Astrocyte (in vitro differentiated cells and primary cell): Measurements from ENCODE around the gene GPBP1L1. TPM values are rescaled to one million over a fixed set of nuclear protein-coding genes. Genes with fewer than 3 reads are reported as not detected.
A peak's percentile ranks its signal among the peaks of the same experiment; 100 is the strongest.

Source experiments
- DNase-seq: peaks from one replicate; pipeline ENCODE4 v3.0.0-alpha.2; 2010; ENCODE audit warnings: low read depth
- FAIRE-seq: peaks from 2 replicates; lab custom pipeline; 2011; peaks lifted over from hg19 to GRCh38; lab: Jason Lieb, UNC
- H2AFZ ChIP-seq: 2 replicates; pipeline ENCODE4 v1.6.0; 2012; ENCODE audit warnings: low read depth, low read length, inconsistent platforms
- H3K27ac ChIP-seq: 2 replicates; pipeline ENCODE4 v1.5.1; 2011; ENCODE audit warnings: low read depth, low read length, inconsistent platforms
- H3K27me3 ChIP-seq: 2 replicates; pipeline ENCODE4 v1.6.0; 2011; ENCODE audit warnings: low read length, inconsistent platforms; ENCODE audit not compliant: insufficient read depth
- H3K36me3 ChIP-seq: 2 replicates; pipeline ENCODE4 v1.5.1; 2011; ENCODE audit warnings: low read length, inconsistent platforms; ENCODE audit not compliant: insufficient read depth
- H3K4me1 ChIP-seq: 2 replicates; pipeline ENCODE4 v1.5.1; 2011; ENCODE audit warnings: low read length, inconsistent platforms; ENCODE audit not compliant: insufficient read depth
- H3K4me2 ChIP-seq: 2 replicates; pipeline ENCODE4 v1.6.0; 2012; ENCODE audit warnings: low read length, inconsistent platforms
- H3K4me3 ChIP-seq: 2 replicates; pipeline ENCODE4 v1.5.1; 2011; ENCODE audit warnings: low read depth, mild to moderate bottlenecking, low read length, inconsistent platforms; ENCODE audit not compliant: insufficient read depth
- H3K79me2 ChIP-seq: 2 replicates; pipeline ENCODE4 v1.6.0; 2012; ENCODE audit warnings: mild to moderate bottlenecking, low read length, inconsistent platforms; ENCODE audit not compliant: insufficient read depth
- H3K9ac ChIP-seq: 2 replicates; pipeline ENCODE4 v1.6.0; 2012; ENCODE audit warnings: mild to moderate bottlenecking, low read length, inconsistent platforms
- H3K9me3 ChIP-seq: 2 replicates; pipeline ENCODE4 v1.5.1; 2012; ENCODE audit warnings: low read depth, mild to moderate bottlenecking, low read length, inconsistent platforms; ENCODE audit not compliant: insufficient read depth
- H4K20me1 ChIP-seq: 2 replicates; pipeline ENCODE4 v1.6.0; 2012; ENCODE audit warnings: low read length, inconsistent platforms; ENCODE audit not compliant: insufficient read depth
- H3K27ac Mint-ChIP-seq: one replicate; pipeline ENCODE4 v1.8.0; 2021; ENCODE audit warnings: mild to moderate bottlenecking, mixed read lengths; ENCODE audit not compliant: unreplicated experiment
- H3K27me3 Mint-ChIP-seq: one replicate; pipeline ENCODE4 v1.8.0; 2021; ENCODE audit warnings: low read depth, mixed read lengths; ENCODE audit not compliant: unreplicated experiment
- H3K36me3 Mint-ChIP-seq: one replicate; pipeline ENCODE4 v1.8.0; 2021; ENCODE audit warnings: low read depth, mixed read lengths; ENCODE audit not compliant: unreplicated experiment
- H3K4me1 Mint-ChIP-seq: one replicate; pipeline ENCODE4 v1.8.0; 2021; ENCODE audit warnings: low read depth, mixed read lengths; ENCODE audit not compliant: unreplicated experiment
- H3K4me3 Mint-ChIP-seq: one replicate; pipeline ENCODE4 v1.8.0; 2021; ENCODE audit warnings: mild to moderate bottlenecking, moderate library complexity, mixed read lengths; ENCODE audit not compliant: unreplicated experiment
- H3K9me3 Mint-ChIP-seq: one replicate; pipeline ENCODE4 v1.8.0; 2021; ENCODE audit warnings: mild to moderate bottlenecking, mixed read lengths; ENCODE audit not compliant: unreplicated experiment
- EZH2 ChIP-seq: IDR thresholded peaks from 2 replicates; pipeline ENCODE4 v1.6.1; 2012; ENCODE audit warnings: mild to moderate bottlenecking, low read length, inconsistent platforms; ENCODE audit not compliant: insufficient read depth
- total RNA-seq: library from RNA; stranded (reverse); gene quantifications from 2 replicates; pipeline ENCODE4 v1.2.1, GENCODE V29; 2021
- TF ChIP-seq, protein P1 (sequence below): IDR thresholded peaks from 2 replicates; pipeline ENCODE4 v1.5.1; 2011; ENCODE audit warnings: low read depth, mild to moderate bottlenecking, inconsistent platforms, low read length, moderate library complexity; ENCODE audit not compliant: insufficient read depth

The GPBP1L1 gene
- total RNA-seq, 1 donor from 2014 or later = 116 TPM

DNA sequence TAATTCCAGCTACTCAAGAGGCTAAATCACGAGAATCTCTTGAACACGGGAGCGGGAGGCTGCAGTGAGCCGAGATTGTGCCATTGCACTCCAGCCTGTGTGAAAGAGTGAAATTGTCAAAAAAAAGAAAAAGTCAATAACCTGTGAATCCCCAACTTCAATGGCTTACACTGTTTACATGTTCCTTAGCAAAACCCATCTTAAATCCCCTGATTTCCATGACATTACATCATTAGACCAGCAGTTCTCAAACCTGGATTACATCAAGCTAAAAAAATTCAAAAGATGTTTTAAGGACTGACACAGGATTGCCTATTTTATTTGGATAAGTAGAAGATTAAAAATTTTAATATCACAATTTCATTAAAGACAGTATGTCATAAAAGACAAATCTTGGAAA lies 12.4 kb downstream of the GPBP1L1 start:
- no peak overlapping the region for H3K27ac ChIP-seq
- peak overlapping the region; percentile 86 for H3K27ac Mint-ChIP-seq

DNA sequence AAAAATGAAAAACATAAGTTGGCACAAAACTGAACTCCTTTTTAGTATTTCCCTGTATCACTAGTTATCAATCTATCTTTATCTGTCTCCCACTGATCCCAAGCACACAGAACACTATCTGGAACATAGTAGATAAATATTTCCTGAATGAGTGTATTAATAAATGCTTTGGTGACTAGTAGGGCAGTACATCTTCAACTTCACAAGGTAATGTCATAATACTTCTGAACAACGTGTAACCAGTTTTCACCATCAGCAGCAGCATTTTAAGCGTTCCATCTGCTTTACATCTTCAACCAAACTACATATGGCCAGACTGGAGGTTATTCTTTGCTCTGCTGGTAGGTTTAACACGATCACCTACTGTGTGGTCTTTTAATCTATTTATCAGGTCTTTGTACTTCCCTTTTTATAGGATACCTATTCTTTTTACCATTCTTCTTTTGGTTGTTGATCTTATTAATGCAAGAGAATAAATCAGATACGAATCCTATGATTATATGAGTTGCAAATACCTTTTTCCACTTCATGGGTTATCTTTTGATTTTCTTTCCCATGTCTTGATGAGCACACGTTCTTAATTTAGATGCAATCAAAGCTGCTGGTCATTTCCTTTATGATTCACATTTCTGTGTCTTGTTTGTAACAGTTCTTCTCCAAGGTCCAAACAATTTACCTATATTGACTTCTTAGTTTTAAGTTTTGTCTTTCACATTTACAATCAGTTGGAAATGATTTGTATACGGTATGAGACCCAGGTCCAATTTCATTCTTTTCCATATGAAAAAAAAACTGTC lies 16.3 kb downstream of the GPBP1L1 start:
- Histone ChIP-seq H3K36me3 (peaks cover 3% of the 10 kb centered on the region), H3K27ac (no peak overlapping the region), H4K20me1 (peaks cover 94% of the 10 kb centered on the region), H3K4me3 (no peak overlapping the region), H3K27me3 (no peaks in the 10 kb centered on the region), H3K9me3 (no peaks in the 10 kb centered on the region), H3K4me2 (peak overlapping the region; percentile 0), H2AFZ (no peak overlapping the region), H3K4me1 (peaks cover 8% of the 10 kb centered on the region), H3K9ac (no peak overlapping the region), H3K79me2 (peaks cover 98% of the 10 kb centered on the region)
- Mint-ChIP-seq H3K4me3 (no peak overlapping the region), H3K27ac (no peak overlapping the region), H3K27me3 (no peaks in the 10 kb centered on the region), H3K9me3 (no peaks in the 10 kb centered on the region), H3K4me1 (peaks cover 29% of the 10 kb centered on the region), H3K36me3 (peaks cover 11% of the 10 kb centered on the region)
- FAIRE-seq (peak; percentile 26), DNase-seq (peak; percentile 8)
- TF ChIP-seq, protein P1, sequence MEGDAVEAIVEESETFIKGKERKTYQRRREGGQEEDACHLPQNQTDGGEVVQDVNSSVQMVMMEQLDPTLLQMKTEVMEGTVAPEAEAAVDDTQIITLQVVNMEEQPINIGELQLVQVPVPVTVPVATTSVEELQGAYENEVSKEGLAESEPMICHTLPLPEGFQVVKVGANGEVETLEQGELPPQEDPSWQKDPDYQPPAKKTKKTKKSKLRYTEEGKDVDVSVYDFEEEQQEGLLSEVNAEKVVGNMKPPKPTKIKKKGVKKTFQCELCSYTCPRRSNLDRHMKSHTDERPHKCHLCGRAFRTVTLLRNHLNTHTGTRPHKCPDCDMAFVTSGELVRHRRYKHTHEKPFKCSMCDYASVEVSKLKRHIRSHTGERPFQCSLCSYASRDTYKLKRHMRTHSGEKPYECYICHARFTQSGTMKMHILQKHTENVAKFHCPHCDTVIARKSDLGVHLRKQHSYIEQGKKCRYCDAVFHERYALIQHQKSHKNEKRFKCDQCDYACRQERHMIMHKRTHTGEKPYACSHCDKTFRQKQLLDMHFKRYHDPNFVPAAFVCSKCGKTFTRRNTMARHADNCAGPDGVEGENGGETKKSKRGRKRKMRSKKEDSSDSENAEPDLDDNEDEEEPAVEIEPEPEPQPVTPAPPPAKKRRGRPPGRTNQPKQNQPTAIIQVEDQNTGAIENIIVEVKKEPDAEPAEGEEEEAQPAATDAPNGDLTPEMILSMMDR = no peak
- TF ChIP-seq EZH2 = no peak

More for the DNA sequence above, 12.4 kb downstream of the GPBP1L1 start:
- H3K4me3 ChIP-seq = no peak overlapping the region
- TF ChIP-seq, protein P1 = no peak
- TF ChIP-seq EZH2 = no peak
- peaks cover 3% of the 10 kb centered on the region for H3K36me3 ChIP-seq
- H3K79me2 ChIP-seq = peaks cover 96% of the 10 kb centered on the region
- Mint-ChIP-seq H3K4me1 (peaks cover 32% of the 10 kb centered on the region), H3K27me3 (no peaks in the 10 kb centered on the region), H3K4me3 (no peak overlapping the region), H3K9me3 (no peaks in the 10 kb centered on the region), H3K36me3 (peaks cover 5% of the 10 kb centered on the region)
- peak; percentile 9 for DNase-seq
- H3K4me2 ChIP-seq = no peak overlapping the region
- no peak overlapping the region for H2AFZ ChIP-seq
- H3K9ac ChIP-seq = no peak overlapping the region
- no peaks in the 10 kb centered on the region for H3K9me3 ChIP-seq
- no peak for FAIRE-seq
- no peaks in the 10 kb centered on the region for H3K27me3 ChIP-seq
- H3K4me1 ChIP-seq = peaks cover 9% of the 10 kb centered on the region
- peaks cover 92% of the 10 kb centered on the region for H4K20me1 ChIP-seq

DNA sequence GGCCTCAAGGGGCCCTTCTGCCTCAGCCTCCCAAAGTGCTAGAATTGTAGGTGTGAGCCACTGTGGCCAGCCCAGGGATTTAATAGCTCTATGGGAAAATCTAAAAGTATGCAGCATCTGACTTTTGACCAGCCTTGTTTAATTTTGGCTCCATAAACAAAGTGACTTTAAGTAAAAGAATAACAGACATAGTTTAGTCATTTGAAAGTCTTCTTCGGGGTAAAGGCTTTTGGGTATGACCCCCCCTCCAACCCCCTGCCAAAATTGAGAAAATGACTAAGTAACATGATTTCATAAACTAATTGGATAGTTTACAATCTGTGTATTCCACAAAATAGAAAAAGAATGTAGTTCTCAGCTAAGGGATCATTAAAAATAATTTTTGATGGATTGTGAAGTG lies 17.0 kb downstream of the GPBP1L1 start:
- TF ChIP-seq, protein P1 = no peak
- TF ChIP-seq EZH2 = no peak
- FAIRE-seq (no peak), DNase-seq (no peak)
- Mint-ChIP-seq H3K9me3 (no peaks in the 10 kb centered on the region), H3K4me3 (no peak overlapping the region), H3K27ac (no peak overlapping the region), H3K36me3 (peaks cover 10% of the 10 kb centered on the region), H3K27me3 (no peaks in the 10 kb centered on the region), H3K4me1 (peaks cover 26% of the 10 kb centered on the region)
- peak overlapping the region; percentile 0 for H3K4me2 ChIP-seq
- no peak overlapping the region for H3K9ac ChIP-seq
- H3K4me1 ChIP-seq = peaks cover 8% of the 10 kb centered on the region
- H4K20me1 ChIP-seq = peaks cover 94% of the 10 kb centered on the region
- peaks cover 99% of the 10 kb centered on the region for H3K79me2 ChIP-seq
- H3K4me3 ChIP-seq = no peak overlapping the region
- peaks cover under 1% of the 10 kb centered on the region for H3K36me3 ChIP-seq
- no peaks in the 10 kb centered on the region for H3K27me3 ChIP-seq
- no peaks in the 10 kb centered on the region for H3K9me3 ChIP-seq
- peak overlapping the region; percentile 28 for H3K27ac ChIP-seq
- no peak overlapping the region for H2AFZ ChIP-seq
